Measurements from ENCODE around the gene GLYATL1.

Gene GLYATL1

GRCh38 chr11:58927393-58928106 is 11.7 kb upstream of the GLYATL1 start:
- H4K20me1 ChIP-seq (ENCODE audit: insufficient read depth, low read length) = no peaks in the 10 kb centered on the region
- H3K79me2 ChIP-seq (ENCODE audit: low read length) = no peaks in the 10 kb centered on the region
- no peak overlapping the region for H3K4me3 ChIP-seq (ENCODE audit: low read length)
- H3K27me3 ChIP-seq (replicated peaks; ENCODE audit: insufficient read depth, low read length) = no peaks in the 10 kb centered on the region
- TF ChIP-seq CTCF (IDR thresholded peaks at IDR 0.05; ENCODE audit: low read length) (no peak), EZH2 (optimal IDR thresholded peaks at IDR 0.05; ENCODE audit: low read depth, low read length) (no peak), EZH2phosphoT487 (IDR thresholded peaks at IDR 0.05; ENCODE audit: low read length) (no peak)
- H3K36me3 ChIP-seq (replicated peaks; ENCODE audit: insufficient read depth, low read length) = no peaks in the 10 kb centered on the region
- 0 out of 2 replicates have a peak, but pooled peaks cover 6% of the 10 kb centered on the region for H3K4me1 ChIP-seq (ENCODE audit: low read length)
- H3K27ac ChIP-seq (ENCODE audit: low read length) = no peak overlapping the region
- no peaks in the 10 kb centered on the region for H3K9me2 ChIP-seq (replicated peaks; ENCODE audit: insufficient read depth, low read length)
- no peaks in the 10 kb centered on the region for H3F3A ChIP-seq (ENCODE audit: insufficient read depth, low read length)
- H3K4me2 ChIP-seq (ENCODE audit: low read depth, low read length) = no peak overlapping the region
- no peaks in the 10 kb centered on the region for H3K9me3 ChIP-seq (replicated peaks; ENCODE audit: insufficient read depth, low read length)
- H3K9ac ChIP-seq (ENCODE audit: low read length) = no peak overlapping the region
- no peak for DNase-seq
- no peak overlapping the region for H2AFZ ChIP-seq (ENCODE audit: low read length)

GRCh38 chr11:58928107-58928499 is 11.2 kb upstream of the GLYATL1 start:
- Histone ChIP-seq H3K36me3 (replicated peaks; ENCODE audit: insufficient read depth, low read length) (no peaks in the 10 kb centered on the region), H3K9me3 (replicated peaks; ENCODE audit: insufficient read depth, low read length) (no peaks in the 10 kb centered on the region), H2AFZ (ENCODE audit: low read length) (no peak overlapping the region), H3K9ac (ENCODE audit: low read length) (no peak overlapping the region), H4K20me1 (ENCODE audit: insufficient read depth, low read length) (no peaks in the 10 kb centered on the region), H3K4me2 (ENCODE audit: low read depth, low read length) (no peak overlapping the region), H3K27me3 (replicated peaks; ENCODE audit: insufficient read depth, low read length) (no peaks in the 10 kb centered on the region), H3F3A (ENCODE audit: insufficient read depth, low read length) (no peaks in the 10 kb centered on the region), H3K4me1 (ENCODE audit: low read length) (0 out of 2 replicates have a peak, but pooled peaks cover 3% of the 10 kb centered on the region), H3K9me2 (replicated peaks; ENCODE audit: insufficient read depth, low read length) (no peaks in the 10 kb centered on the region), H3K27ac (ENCODE audit: low read length) (no peak overlapping the region), H3K79me2 (ENCODE audit: low read length) (no peaks in the 10 kb centered on the region), H3K4me3 (ENCODE audit: low read length) (no peak overlapping the region)
- no peak for DNase-seq
- no peak for TF ChIP-seq EZH2phosphoT487 (IDR thresholded peaks at IDR 0.05; ENCODE audit: low read length)
- TF ChIP-seq CTCF (IDR thresholded peaks at IDR 0.05; ENCODE audit: low read length) = no peak
- TF ChIP-seq EZH2 (optimal IDR thresholded peaks at IDR 0.05; ENCODE audit: low read depth, low read length) = no peak

- no peak overlapping the region for H3K4me3 ChIP-seq (ENCODE audit: low read length)
- H3K4me1 ChIP-seq (ENCODE audit: low read length) = no peaks in the 10 kb centered on the region
- no peaks in the 10 kb centered on the region for H4K20me1 ChIP-seq (ENCODE audit: insufficient read depth, low read length)
- no peak overlapping the region for H3K9ac ChIP-seq (ENCODE audit: low read length)
- H3F3A ChIP-seq (ENCODE audit: insufficient read depth, low read length) = no peaks in the 10 kb centered on the region
- DNase-seq = no peak
- no peaks in the 10 kb centered on the region for H3K9me2 ChIP-seq (replicated peaks; ENCODE audit: insufficient read depth, low read length)
- TF ChIP-seq EZH2phosphoT487 (IDR thresholded peaks at IDR 0.05; ENCODE audit: low read length) (no peak), CTCF (IDR thresholded peaks at IDR 0.05; ENCODE audit: low read length) (no peak), EZH2 (optimal IDR thresholded peaks at IDR 0.05; ENCODE audit: low read depth, low read length) (no peak)
- H3K27me3 ChIP-seq (replicated peaks; ENCODE audit: insufficient read depth, low read length) = no peaks in the 10 kb centered on the region
- H3K27ac ChIP-seq (ENCODE audit: low read length) = no peak overlapping the region
- no peaks in the 10 kb centered on the region for H3K9me3 ChIP-seq (replicated peaks; ENCODE audit: insufficient read depth, low read length)
- H3K36me3 ChIP-seq (replicated peaks; ENCODE audit: insufficient read depth, low read length) = no peaks in the 10 kb centered on the region
- H2AFZ ChIP-seq (ENCODE audit: low read length) = no peak overlapping the region
- no peak overlapping the region for H3K4me2 ChIP-seq (ENCODE audit: low read depth, low read length)
- no peaks in the 10 kb centered on the region for H3K79me2 ChIP-seq (ENCODE audit: low read length)
These were observed 10.6 kb upstream of the GLYATL1 start for GRCh38 chr11:58928691-58929090.

Data from MM.1S (cell line).